ENCODE measurements around the gene OGFR.

Gene OGFR

GRCh38 chr20:62825986-62826645 is 21.5 kb downstream of the OGFR start:
- Histone ChIP-seq H3K27me3 (ENCODE audit: insufficient read depth, low read depth, severe bottlenecking) (no peaks in the 10 kb centered on the region), H3K9me3 (ENCODE audit: severe bottlenecking) (no peaks in the 10 kb centered on the region), H3K4me3 (ENCODE audit: low read depth, low read length) (no peak overlapping the region), H3K36me3 (no peaks in the 10 kb centered on the region), H3K27ac (peak overlapping the region; percentile 42)
- DNase-seq = no peak
- no peak for TF ChIP-seq CTCF (IDR thresholded peaks at IDR 0.05; ENCODE audit: low read depth, low read length)

- no peaks in the 10 kb centered on the region for H3K9me3 ChIP-seq (ENCODE audit: severe bottlenecking)
- no peaks in the 10 kb centered on the region for H3K27me3 ChIP-seq (ENCODE audit: insufficient read depth, low read depth, severe bottlenecking)
- DNase-seq = no peak
- no peak for TF ChIP-seq CTCF (IDR thresholded peaks at IDR 0.05; ENCODE audit: low read depth, low read length)
- H3K36me3 ChIP-seq = no peaks in the 10 kb centered on the region
- no peak overlapping the region for H3K4me3 ChIP-seq (ENCODE audit: low read depth, low read length)
- H3K27ac ChIP-seq = no peak overlapping the region; the same call in 1 of the 2 replicates
Measured at GRCh38 chr20:62826646-62827310, 22.1 kb downstream of the OGFR start.

- no peak for TF ChIP-seq CTCF (IDR thresholded peaks at IDR 0.05; ENCODE audit: low read depth, low read length)
- Histone ChIP-seq H3K36me3 (no peaks in the 10 kb centered on the region), H3K27ac (no peak overlapping the region), H3K27me3 (ENCODE audit: insufficient read depth, low read depth, severe bottlenecking) (no peaks in the 10 kb centered on the region), H3K9me3 (ENCODE audit: severe bottlenecking) (no peaks in the 10 kb centered on the region), H3K4me3 (ENCODE audit: low read depth, low read length) (no peak overlapping the region)
- no peak for DNase-seq
Measured at GRCh38 chr20:62827311-62828038, 22.8 kb downstream of the OGFR start.

GRCh38 chr20:62828051-62828450 is 23.4 kb downstream of the OGFR start:
- DNase-seq = no peak
- TF ChIP-seq CTCF (IDR thresholded peaks at IDR 0.05; ENCODE audit: low read depth, low read length) = no peak

GRCh38 chr20:62828511-62829230 is 24.0 kb downstream of the OGFR start:
- no peak overlapping the region for H3K4me3 ChIP-seq (ENCODE audit: low read depth, low read length)

More at GRCh38 chr20:62828051-62828450, 23.4 kb downstream of the OGFR start:
- Histone ChIP-seq H3K4me3 (ENCODE audit: low read depth, low read length) (no peak overlapping the region), H3K27me3 (ENCODE audit: insufficient read depth, low read depth, severe bottlenecking) (no peaks in the 10 kb centered on the region), H3K36me3 (no peaks in the 10 kb centered on the region), H3K27ac (no peak overlapping the region), H3K9me3 (ENCODE audit: severe bottlenecking) (no peaks in the 10 kb centered on the region)

More at GRCh38 chr20:62828511-62829230, 24.0 kb downstream of the OGFR start:
- no peaks in the 10 kb centered on the region for H3K9me3 ChIP-seq (ENCODE audit: severe bottlenecking)
- no peaks in the 10 kb centered on the region for H3K36me3 ChIP-seq
- TF ChIP-seq CTCF (IDR thresholded peaks at IDR 0.05; ENCODE audit: low read depth, low read length) = no peak
- DNase-seq = no peak
- no peaks in the 10 kb centered on the region for H3K27me3 ChIP-seq (ENCODE audit: insufficient read depth, low read depth, severe bottlenecking)
- H3K27ac ChIP-seq = no peak overlapping the region
